Transverse colon (tissue), 4 donors: ENCODE data around the gene IMMP1L. TPM values are rescaled to one million over a fixed set of nuclear protein-coding genes. Genes with fewer than 3 reads are reported as not detected.

Source experiments
- DNase-seq: peaks from one replicate; pipeline ENCODE4 v3.0.0-alpha.2; 2019
- H3K27ac ChIP-seq, 4 donors: fragments of 200-600 bp; sonication (generic); 2 replicates each; pipeline ENCODE4 v1.5.1; 2016 to 2018; ENCODE audit warnings: inconsistent platforms in 4 of 4
- H3K27me3 ChIP-seq: fragments of 200-600 bp; sonication (generic); 2 replicates; pipeline ENCODE4 v1.5.1; 2017; ENCODE audit warnings: inconsistent platforms
- H3K36me3 ChIP-seq, 4 donors: fragments of 200-600 bp; sonication (generic); 2 replicates each; pipeline ENCODE4 v1.5.1; 2017 to 2019; ENCODE audit warnings: inconsistent platforms in 4 of 4
- H3K4me1 ChIP-seq, 4 donors: fragments of 200-600 bp; sonication (generic); 2 replicates each; pipeline ENCODE4 v1.5.1; 2017 to 2020; ENCODE audit warnings: inconsistent platforms in 4 of 4
- H3K4me3 ChIP-seq, 4 donors: fragments of 200-600 bp; sonication (generic); 1 replicate in 1 of 4; 2 replicates in 3 of 4; pipeline versions ENCODE4 v1.5.1 to v1.6.1; 2017 to 2019; ENCODE audit warnings: inconsistent platforms in 4 of 4
- H3K9me3 ChIP-seq, 2 donors: fragments of 200-600 bp; sonication (generic); 2 replicates each; pipeline ENCODE4 v1.5.1; 2017 to 2019; ENCODE audit warnings: inconsistent platforms in 2 of 2
- EP300 ChIP-seq: sonication (generic); formaldehyde crosslinking; IDR thresholded peaks from one replicate; pipeline ENCODE4 v1.6.1; 2017; ENCODE audit warnings: antibody characterized with exemption, low read depth
- POLR2A ChIP-seq: fragments of 450-650 bp; IDR thresholded peaks from one replicate; pipeline ENCODE4 v1.6.1; 2016; ENCODE audit warnings: antibody characterized with exemption, mild to moderate bottlenecking, moderate library complexity
- POLR2AphosphoS5 ChIP-seq, 3 donors: sonication (generic); formaldehyde crosslinking; IDR thresholded peaks; one replicate each; pipeline ENCODE4 v1.6.1; 2016; ENCODE audit warnings: antibody characterized with exemption in 3 of 3
- WGBS, 2 donors: methylation state at CpG; one replicate each; pipeline ENCODE4 v1.1.5; 2018; ENCODE audit warnings: low coverage in 1 of 2; 5-methylcytosine and 5-hydroxymethylcytosine counted together
- in situ Hi-C, 4 donors: fragments of 200-750 bp; cut with MboI; loops; one replicate each; pipeline versions ENCODE4 v1.15.0 to v1.15.1; 2017; ENCODE audit warnings: low sequenced_read_pairs in 3 of 4, low pct_ligation_motif_present in 1 of 4, low pct_unique_long_range_greater_than_20kb in 1 of 4
- intact Hi-C: fragments of 100-400 bp; cut with DNase I; formaldehyde crosslinking; loops from one replicate; pipeline ENCODE4 v1.15.1; 2023; ENCODE audit warnings: low total_unique reads
- total RNA-seq, 4 donors: library from RNA; depleted of rRNA; stranded (reverse); fragments of >200 nt; gene quantifications; one replicate each; pipeline ENCODE4 v1.1.0, GENCODE V29; 2016
- TF ChIP-seq, protein P1 (sequence below), 5 experiments: fragments of 200-600 bp in 3 of 5; fragments of 450-650 bp in 2 of 5; sonication (generic) in 3 of 5; IDR thresholded peaks; 1 replicate in 2 of 5; 2 replicates in 3 of 5; pipeline ENCODE4 v1.5.1; 2016 to 2017; ENCODE audit warnings: antibody characterized with exemption in 5 of 5, inconsistent platforms in 3 of 5, mild to moderate bottlenecking in 2 of 5, moderate library complexity in 1 of 5

IMMP1L gene
- total RNA-seq, 4 donors from 2014 or later, result 0.80 to 46.8 (median 13.8) TPM; not detected in 1

DNA sequence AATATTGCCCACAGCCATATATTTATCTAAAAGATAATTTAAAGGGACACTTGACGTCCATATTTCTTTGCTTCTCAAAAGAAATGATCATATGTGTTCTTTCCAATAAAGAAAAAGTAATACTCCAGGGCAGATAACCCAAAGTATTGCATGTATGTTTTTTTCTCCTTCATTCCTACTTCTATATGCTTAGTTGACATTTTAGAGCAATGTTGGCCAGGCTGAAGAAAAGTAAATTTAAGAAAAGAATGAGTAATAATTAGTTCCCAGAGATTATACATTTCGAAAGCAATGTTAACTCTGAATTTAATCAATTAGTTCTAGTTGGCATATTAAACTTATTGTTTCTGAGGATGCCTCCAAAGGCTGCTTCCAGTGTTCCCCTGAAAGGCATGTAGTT lies 91.6 kb downstream of the IMMP1L start:
- Histone ChIP-seq H3K4me1 (no peaks in the 10 kb centered on the region), H3K4me3 (no peak overlapping the region), H3K9me3 (no peaks in the 10 kb centered on the region), H3K27me3 (no peaks in the 10 kb centered on the region), H3K36me3 (no peaks in the 10 kb centered on the region), H3K27ac (no peak overlapping the region)
- no peak for DNase-seq
- no peak for TF ChIP-seq POLR2AphosphoS5 (IDR thresholded peaks at IDR 0.05)
- no peak for TF ChIP-seq POLR2A
- no peak for TF ChIP-seq EP300
- TF ChIP-seq, protein P1, sequence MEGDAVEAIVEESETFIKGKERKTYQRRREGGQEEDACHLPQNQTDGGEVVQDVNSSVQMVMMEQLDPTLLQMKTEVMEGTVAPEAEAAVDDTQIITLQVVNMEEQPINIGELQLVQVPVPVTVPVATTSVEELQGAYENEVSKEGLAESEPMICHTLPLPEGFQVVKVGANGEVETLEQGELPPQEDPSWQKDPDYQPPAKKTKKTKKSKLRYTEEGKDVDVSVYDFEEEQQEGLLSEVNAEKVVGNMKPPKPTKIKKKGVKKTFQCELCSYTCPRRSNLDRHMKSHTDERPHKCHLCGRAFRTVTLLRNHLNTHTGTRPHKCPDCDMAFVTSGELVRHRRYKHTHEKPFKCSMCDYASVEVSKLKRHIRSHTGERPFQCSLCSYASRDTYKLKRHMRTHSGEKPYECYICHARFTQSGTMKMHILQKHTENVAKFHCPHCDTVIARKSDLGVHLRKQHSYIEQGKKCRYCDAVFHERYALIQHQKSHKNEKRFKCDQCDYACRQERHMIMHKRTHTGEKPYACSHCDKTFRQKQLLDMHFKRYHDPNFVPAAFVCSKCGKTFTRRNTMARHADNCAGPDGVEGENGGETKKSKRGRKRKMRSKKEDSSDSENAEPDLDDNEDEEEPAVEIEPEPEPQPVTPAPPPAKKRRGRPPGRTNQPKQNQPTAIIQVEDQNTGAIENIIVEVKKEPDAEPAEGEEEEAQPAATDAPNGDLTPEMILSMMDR (IDR thresholded peaks at IDR 0.05), result no peak
- 93 to 95% methylated on average over 2 of the region's 2 CpGs for WGBS, 2 donors
- intact Hi-C loops, result no loop called here
- in situ Hi-C loops, result no loop called here

DNA sequence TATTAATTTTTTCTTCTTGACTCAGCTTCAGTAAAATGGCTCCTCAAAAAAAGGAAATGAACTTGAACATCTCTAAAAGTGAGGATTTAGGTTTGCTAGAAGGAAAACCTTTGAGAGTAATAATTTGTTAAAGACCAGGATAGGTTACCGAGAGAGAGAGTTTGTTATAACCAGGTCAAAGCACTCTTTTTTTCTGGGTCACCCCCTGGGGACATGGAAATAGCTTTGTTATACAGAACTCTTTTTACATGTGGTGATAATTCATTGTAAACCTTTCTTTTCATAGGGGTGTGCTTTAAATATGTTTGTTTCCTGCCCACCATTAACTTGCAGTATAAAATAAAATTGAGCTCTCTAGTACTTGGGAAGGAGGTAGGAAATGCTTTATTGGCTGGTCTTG lies 92.1 kb downstream of the IMMP1L start:
- no peak for DNase-seq
- no peaks in the 10 kb centered on the region for H3K4me1 ChIP-seq
- H3K9me3 ChIP-seq, result no peaks in the 10 kb centered on the region
- intact Hi-C loops (no loop called here), in situ Hi-C loops (no loop called here)
- H3K36me3 ChIP-seq, result no peaks in the 10 kb centered on the region
- H3K4me3 ChIP-seq, result no peak overlapping the region
- WGBS, 2 donors, result 90 to 98% methylated on average over 1 of the region's 1 CpG
- no peak overlapping the region for H3K27ac ChIP-seq
- H3K27me3 ChIP-seq, result no peaks in the 10 kb centered on the region
- TF ChIP-seq, protein P1 (IDR thresholded peaks at IDR 0.05), result no peak
- no peak for TF ChIP-seq POLR2AphosphoS5 (IDR thresholded peaks at IDR 0.05)
- no peak for TF ChIP-seq EP300
- TF ChIP-seq POLR2A, result no peak

GRCh38 chr11:31415435-31415834 lies 94.0 kb downstream of the IMMP1L start:
- Histone ChIP-seq H3K27me3 (no peaks in the 10 kb centered on the region), H3K9me3 (no peaks in the 10 kb centered on the region), H3K27ac (no peak overlapping the region), H3K4me1 (no peaks in the 10 kb centered on the region), H3K36me3 (no peaks in the 10 kb centered on the region), H3K4me3 (no peak overlapping the region)
- WGBS, 2 donors, result 88 to 91% methylated on average over 4 of the region's 4 CpGs
- TF ChIP-seq EP300, result no peak
- TF ChIP-seq POLR2AphosphoS5 (IDR thresholded peaks at IDR 0.05), result no peak
- TF ChIP-seq POLR2A, result no peak
- TF ChIP-seq, protein P1 (IDR thresholded peaks at IDR 0.05), result no peak
- DNase-seq, result no peak
- in situ Hi-C loops, result no loop called here
- intact Hi-C loops, result no loop called here

DNA sequence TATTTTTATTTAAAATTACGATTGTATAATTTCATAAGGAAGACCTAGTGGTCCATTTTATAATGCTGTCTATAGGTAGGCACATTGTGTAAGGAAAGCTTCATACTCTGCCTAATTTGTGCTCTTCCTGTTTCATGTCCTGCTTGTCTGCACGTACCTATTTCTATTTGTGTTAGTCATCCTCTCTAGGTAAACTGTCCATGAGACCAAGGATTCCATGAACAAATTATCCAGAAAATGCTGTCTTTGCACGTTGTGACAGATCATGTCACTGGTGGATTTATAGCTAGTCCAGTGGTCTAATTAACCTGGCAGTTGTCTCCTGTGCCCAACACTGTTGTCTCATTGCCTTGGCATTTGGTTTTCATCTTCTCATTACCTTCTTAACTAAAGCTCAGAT lies 95.1 kb downstream of the IMMP1L start:
- H3K9me3 ChIP-seq, result no peaks in the 10 kb centered on the region
- no peak overlapping the region for H3K27ac ChIP-seq
- no peaks in the 10 kb centered on the region for H3K4me1 ChIP-seq
- TF ChIP-seq, protein P1 (IDR thresholded peaks at IDR 0.05), result no peak
- TF ChIP-seq POLR2A, result no peak
- intact Hi-C loops, result no loop called here
- no peaks in the 10 kb centered on the region for H3K27me3 ChIP-seq
- in situ Hi-C loops, result no loop called here
- no peaks in the 10 kb centered on the region for H3K36me3 ChIP-seq
- 77 to 91% methylated on average over 3 of the region's 3 CpGs for WGBS, 2 donors
- no peak overlapping the region for H3K4me3 ChIP-seq
- no peak for DNase-seq
